ENCODE data around the gene PAX9.
A peak's percentile ranks its signal among the peaks of the same experiment; 100 is the strongest.

Gene PAX9

DNA sequence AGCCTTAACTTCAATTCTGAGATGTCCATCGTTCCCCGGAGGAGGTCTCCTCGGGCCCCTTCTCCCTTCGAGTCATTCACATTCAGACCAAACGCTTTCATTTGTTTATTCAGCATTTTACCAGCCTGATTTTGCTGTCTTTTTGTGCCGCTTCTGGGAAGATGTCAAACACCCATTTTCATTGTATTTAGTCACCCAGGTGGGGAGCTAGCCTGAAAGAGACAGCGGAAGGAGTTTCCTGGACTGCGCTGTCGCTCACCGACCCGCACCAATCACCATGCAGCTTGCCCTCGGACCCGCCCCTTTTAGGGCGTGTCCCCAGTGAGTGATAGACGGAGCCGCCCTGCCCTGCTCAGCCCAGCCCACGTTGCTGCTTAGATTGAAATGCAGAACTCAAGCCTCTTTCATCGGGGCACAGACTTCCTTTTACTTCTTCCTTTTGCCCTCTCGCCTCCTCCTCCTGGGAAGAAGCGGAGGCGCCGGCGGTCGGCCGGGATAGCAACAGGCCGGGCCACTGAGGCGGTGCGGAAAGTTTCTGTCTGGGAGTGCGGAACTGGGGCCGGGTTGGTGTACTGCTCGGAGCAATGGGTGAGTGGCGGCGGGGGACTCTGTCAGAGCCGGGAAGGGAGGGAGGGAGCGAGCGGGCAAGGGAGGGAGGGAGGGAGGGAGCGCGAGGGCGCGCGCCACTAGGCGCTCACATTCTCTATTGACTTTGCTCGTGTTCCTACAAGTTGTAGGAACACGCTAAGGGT, at the start of gene PAX9:
Gene PAX9 (plus strand): TSS at position 355 of the 752 bp plus-strand sequence. CDS start 230 bp downstream, at position 585.
- DNase-seq (ENCODE audit: low read depth) = peak; percentile 75

DNA sequence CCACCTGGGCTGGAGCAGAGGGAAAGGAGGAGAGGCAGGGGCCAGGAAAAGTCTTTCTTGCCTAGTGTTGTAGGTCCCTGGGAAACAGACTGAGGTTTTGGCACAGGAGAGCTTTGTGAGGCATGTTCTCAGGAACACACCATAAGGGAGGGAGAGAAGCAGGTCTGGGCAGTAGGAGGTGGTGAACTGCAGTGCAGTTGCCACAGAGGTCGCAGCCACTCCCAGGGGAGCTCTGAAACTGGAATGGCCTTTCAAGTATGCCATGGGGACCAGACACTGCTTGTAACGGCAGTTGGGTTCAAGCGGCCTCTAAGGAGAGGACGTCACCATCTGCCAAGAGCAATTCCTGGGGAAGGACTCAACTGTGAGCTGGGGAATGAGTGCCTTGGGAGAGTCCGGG, 43.8 kb upstream of the PAX9 start:
- no peak for DNase-seq (ENCODE audit: low read depth)

DNA sequence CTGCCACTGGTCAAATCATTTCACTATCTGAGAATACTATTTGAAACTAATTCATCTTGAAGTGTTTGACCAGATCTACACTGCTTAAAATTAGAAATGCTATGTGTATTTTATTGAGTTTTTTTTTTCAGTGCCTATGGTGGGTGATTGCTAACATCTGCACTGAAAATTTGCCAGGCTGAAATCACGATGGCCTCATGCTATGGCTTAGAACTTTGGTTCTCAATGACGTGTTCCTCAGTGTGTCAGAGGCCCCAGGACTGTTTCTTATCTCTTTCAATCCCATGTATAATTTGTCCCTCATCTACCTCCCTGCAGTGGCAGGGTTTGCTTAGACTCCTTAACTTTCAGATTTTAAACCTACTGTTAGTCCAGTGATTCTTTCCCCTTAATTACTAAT, 43.0 kb upstream of the PAX9 start:
- peak; percentile 23 for DNase-seq (ENCODE audit: low read depth)

DNA sequence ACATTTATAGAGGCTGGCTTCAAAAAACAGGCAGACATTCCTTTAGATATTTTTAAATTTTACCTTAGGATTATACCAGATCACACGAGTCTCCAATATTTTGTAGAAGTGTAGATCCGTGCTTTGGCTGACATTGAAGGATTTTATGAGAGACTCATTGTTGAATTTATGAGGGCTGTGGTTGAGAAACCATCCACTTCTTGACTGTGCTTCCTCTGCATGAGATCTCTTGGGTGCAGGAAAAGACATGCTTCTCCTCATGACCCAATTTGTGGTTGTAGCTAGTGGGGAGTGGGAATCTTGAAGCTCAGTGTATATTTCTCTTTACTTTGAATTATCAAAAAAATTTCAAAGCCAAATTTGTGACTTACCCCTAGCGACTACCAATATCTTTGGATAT, 42.5 kb upstream of the PAX9 start:
- peak; percentile 27 for DNase-seq (ENCODE audit: low read depth)

DNA sequence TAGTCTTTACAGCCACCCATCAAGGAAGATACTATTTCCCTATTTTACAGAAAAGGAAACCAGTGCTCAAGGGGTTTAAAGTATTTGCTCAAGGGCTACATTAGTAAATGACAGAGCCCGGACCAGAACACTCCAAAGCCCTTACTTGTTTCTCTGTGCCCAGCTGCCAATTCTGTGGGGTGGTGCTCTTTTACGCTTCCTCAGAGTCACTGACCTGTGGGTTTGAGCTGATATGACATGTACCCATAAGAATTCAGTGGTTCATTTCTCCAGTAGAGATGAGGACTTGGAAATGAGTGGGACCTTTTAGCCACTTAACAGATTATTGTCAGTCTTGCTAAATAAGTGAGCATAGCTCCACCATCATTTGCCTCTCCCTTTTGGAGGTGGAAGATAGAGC, 41.8 kb upstream of the PAX9 start:
- peak; percentile 27 for DNase-seq (ENCODE audit: low read depth)

DNA sequence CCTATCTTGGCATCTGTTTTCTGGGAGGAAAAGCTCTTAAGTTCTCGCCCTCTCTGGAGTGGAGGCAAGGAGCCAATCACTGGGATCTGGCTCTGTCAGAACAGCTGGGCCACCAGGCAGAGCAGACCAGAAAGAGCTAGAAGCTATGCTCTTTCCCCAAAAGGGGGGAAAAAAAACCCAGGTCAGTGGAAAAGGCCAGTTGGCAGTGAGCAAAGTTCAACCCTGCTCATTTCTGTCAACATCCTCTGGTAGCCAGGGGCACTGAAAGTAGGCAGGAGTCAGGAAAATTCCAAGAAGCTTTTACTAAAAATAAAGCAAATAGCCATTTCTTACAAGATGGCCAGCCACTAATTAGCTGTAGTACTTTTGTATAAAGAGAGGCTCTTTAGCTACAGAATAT, 36.6 kb upstream of the PAX9 start:
- DNase-seq (ENCODE audit: low read depth) = no peak

DNA sequence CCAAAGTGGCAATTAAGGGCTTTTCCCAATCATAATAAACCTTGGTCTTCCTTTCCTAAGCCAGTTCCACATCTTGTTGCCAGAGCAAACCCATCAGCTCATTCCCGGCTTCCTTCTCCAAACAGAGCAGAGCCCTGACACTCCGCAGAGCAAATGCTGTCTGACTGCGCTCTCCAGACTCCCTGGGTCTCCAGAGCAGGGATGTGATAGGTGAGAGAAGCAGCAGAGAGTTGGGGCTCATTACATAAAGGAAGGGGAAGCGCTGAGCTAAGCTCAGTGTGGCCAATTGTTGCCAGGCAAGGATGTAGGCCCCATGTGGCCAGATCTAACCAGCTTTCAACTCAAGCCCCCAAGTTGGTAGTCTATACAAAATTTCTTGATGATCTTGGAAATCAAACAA, 36.2 kb upstream of the PAX9 start:
- DNase-seq (ENCODE audit: low read depth) = no peak

DNA sequence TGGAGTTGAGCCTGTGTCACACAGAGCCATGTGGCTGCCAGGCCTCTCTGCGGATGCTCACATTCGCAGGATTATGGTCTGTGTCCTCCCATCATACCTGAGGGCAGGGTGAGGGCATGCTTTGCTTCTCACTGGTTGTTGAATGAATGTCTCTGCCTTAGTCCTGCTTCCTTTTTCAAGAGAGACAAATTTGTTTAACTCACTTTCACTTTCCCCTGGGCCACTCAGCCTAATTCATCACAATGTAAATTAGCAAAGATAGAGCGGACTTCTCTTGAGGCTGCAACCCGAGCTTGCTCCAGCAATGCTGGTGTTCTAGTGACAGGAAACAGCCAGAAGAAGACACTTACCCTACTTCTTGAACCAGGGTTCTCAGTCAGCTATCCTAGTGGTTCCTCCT, 35.5 kb upstream of the PAX9 start:
- no peak for DNase-seq (ENCODE audit: low read depth)

DNA sequence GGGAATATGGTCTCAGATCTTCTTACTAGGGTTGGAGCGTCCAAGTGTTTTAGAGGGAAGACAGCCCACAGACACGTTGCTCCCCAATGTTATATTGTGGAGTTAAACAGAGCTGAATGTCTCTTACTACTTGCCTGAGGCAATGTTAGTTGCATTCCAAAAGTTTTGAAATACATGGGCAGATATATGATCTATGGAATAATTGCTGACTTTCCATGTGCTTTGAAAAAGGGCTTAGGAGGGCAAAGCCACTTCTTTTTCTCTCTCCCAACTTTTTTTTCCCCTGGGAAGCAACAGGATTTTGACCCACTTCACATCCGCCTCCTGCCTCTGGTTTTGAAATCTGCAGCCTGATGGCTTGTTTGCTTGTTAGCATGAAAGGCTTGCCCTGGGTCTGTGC, 33.7 kb upstream of the PAX9 start:
- no peak for DNase-seq (ENCODE audit: low read depth)

DNA sequence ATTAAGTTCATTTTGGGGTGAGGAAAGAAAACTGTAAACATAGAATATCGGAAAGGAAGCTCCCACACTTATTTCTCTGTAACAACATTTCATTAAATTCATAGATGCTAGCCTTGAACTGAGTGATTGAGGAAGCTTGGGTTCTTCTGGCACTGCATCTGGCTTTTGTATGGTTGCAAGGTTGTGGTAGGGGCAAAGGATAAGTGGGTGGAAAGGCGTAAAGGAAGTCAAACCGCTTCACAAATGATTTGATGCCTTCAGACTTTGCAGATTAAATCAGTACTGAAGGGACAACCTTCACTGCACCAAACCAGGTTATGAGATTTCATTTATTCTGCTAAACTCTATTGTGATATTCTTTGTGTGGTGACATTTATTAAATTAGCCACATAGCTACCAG, 28.1 kb upstream of the PAX9 start:
- DNase-seq (ENCODE audit: low read depth) = no peak

DNA sequence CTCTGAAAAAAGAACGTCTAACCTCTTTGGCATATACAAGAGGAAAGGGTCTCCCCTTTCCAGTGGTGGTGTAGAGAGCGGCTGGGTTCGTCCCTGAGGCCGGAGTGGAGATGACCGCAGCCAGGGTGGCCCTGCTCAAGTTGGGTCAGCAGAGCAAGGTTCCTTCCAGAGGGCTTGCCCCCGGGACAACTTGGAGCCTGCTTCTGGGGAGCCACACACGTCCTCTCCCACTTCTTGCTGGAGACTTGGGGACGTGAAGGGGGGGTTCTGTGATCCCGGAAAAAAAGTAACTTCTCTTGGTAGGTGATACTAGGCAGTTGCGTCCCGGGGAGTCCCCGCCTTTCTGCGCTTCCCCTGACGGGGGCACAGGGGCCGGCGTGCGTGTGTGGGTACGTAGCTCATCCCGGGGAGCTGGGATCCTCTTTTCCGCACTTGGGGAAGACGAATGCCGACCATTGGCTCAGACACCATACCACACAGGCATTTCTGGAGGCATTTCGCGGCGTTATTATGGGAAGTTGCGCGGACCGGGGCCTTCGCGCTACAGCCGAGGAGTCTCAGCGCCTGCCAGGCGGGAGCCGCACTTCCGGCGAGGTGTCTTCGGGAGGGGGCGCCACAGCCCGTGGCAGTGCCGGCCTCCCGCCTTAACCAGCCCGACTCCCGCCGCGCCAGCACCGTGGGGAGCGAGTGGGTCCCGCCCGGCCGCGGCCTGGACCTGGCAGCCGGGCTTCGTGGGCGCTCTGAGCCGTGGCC, 14.8 kb upstream of the PAX9 start:
- no peak for DNase-seq (ENCODE audit: low read depth)

DNA sequence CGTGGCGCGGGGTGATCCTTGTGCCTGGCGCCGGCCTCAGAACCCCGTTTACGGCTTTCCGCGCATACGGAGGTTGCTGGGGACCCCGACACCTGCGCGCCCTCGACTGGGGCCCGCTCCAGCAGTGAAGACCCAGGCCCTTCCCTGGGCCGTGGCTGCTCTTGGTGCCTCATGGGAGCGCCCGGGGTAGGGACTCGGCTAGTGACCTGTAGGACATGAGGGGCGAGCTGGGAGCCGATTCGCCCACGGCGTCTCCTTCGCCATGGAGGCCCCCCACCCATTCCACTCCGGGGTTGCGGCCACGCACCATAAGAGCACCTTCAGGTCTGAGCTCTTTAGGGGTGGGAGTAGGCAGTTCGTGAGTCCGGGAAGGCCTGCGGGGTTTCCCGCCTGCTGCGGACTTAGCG, 14.2 kb upstream of the PAX9 start:
- no peak for DNase-seq (ENCODE audit: low read depth)

DNA sequence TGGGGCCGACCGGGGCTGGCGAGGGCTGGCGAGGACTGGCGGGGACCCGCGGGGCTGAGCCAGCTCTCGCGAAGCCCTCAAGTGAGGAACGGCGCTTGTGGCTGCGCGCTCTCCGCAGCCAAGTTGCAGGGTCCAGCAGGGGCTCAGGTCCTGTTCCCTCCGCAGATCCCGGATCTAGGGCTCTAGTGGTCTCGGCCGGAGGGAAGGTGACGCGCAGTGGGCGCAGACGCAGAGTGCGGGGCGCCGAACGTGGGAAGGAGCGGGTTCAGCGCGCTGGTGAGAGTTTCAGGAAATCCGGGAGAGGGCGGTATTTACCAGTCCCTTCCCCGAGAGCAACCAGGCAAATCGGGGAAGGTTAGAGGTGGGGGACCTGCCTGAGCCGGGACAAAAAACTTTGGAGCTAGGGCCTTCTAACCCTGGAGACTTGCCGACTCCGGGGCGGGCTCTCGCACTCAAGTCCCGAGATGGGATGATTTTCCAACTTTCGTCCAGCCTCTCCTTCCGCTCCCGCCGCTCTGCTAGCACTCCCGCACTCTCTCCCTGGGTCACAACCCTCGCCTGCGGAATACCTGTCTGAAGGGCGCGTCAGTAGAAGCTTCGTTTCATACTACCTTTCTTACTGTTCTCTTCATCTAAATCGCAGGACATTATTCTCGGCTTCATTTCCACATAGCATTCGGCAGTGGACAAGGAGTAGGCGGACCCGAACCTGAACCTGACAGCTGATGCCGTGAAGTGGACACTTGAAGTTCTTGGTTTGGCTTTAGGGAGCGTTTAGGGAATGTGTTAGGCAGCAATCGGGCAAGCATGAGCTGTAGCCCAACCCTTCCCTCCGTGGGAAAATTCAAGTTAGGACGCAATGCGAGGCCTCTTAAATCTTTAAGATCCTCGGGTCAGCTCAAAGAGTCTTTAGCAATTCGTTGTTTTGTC, 13.6 kb upstream of the PAX9 start:
- no peak for DNase-seq (ENCODE audit: low read depth)

DNA sequence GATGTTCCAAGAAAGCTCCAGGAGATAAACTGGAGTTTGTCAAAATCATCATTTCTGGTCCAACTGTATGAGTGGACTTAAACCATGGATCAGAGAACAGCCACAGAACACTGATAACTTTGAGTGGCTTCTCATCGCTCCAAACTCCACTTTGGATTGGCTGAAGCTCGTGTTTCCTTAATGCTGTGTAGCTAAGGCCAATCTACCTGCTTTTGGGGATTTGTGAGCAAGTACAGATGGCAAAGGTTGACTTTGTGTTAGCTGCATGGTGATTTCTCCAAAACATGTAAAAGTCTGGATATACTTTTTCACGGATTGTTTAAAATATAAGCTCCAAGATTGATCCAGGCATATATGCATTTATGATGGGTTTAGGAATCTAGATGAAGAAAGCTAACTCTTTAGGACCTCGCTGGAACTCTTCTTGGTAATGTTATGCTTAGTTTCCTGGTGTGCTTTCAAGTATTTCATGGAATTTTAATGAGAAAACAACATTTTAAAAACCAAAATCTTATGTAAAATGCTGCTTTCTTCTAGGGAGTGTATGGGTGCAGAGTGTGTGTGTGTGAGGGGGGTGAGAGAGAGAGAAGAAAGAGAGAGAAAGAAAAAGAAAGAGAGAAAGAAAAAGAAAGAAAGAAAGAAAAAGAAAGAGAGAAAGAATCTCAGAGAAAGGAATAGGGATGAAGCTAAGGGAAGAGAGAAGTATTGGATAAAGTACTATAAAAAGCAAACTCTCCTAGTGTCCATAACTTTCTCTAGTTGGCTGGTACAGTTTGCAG, 11.6 kb upstream of the PAX9 start:
- DNase-seq (ENCODE audit: low read depth) = no peak

DNA sequence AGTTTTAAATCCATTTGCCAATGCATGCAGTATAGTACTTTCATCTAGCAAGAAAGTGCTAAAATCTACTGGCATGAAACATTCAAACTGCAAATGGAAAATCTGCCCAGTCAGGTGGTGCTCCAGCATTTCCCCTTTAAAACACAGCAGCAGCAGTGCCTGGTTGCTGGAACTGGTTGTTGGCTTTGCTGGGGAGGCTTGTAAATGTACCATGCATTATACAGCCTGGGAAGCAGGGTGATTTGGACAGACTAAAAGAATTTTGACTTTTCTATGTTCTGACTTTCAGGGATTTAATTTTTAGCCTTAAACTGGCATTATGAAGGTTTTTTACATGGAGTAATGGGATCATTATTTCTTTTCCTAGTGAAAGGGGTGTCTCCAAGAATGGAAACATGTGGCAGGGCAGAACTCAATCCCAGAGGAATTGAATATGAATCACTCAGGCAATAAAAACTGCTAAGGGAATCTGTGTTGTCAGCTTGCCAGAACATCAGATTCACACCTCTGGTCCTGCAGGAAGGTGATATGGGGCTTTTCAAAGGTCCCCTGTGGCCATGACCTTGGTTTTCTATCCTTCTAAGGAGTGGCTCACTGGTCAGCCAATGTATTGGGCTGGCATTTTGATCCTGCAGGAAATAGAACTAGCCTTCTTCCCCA, 9.0 kb upstream of the PAX9 start:
- no peak for DNase-seq (ENCODE audit: low read depth)

DNA sequence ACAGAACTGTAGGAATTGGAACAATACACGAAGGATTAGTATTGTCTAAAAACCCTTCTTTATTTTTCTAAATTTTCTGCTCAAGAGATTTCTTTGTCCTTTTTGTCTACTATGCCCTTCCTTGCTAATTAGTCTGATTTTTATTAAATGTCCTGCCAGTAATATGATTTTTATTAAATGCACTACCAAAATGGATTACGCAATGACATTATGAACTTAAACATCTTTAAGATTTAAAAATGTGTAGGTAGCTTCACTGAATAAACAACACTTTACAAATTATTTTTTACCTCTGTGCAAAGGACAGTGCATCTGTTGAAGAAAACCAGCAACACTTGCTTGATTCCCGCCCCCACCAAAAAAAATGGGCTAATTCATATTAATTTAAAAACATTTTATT, 8.2 kb upstream of the PAX9 start:
- DNase-seq (ENCODE audit: low read depth) = no peak

DNA sequence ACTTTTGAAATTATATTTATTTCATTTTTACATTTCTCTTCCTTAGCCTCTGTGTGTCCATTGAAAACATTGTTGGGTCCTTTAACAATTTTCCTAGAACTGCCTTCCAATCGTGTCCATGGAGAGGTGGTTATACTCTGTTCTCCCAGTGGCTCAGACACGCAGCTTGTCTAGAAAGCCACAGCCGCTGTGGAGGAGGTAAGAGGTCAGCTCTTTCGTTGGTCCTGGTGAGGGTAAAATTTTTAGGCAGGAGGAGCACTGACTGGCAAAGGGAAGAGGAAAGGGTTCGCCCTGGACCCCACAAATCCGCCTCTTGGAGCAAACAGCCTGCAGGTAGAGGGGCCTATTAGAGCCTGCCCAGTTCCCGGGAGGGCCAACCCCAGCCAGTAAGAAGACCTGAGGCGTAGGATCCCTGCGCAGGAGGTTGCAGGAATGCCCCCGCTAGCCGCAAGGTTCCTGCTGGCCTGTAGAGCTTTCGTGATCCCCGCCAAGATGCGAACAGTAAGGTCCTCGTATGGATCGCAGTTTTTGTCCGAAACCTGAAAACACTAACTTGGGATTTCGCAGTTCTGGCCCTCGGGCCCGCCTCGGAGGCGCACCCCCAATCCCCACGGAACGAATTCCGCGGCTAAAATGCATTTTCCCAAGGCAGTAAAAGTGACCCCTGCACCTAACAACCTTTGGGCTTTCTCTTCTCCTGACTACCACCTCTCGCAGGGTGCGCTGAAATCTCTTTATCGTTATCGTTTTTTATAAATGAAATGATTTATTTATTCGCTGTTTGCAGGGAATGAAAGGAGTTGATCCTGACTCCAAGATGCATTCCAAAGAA, 7.5 kb upstream of the PAX9 start:
- DNase-seq (ENCODE audit: low read depth) = no peak

DNA sequence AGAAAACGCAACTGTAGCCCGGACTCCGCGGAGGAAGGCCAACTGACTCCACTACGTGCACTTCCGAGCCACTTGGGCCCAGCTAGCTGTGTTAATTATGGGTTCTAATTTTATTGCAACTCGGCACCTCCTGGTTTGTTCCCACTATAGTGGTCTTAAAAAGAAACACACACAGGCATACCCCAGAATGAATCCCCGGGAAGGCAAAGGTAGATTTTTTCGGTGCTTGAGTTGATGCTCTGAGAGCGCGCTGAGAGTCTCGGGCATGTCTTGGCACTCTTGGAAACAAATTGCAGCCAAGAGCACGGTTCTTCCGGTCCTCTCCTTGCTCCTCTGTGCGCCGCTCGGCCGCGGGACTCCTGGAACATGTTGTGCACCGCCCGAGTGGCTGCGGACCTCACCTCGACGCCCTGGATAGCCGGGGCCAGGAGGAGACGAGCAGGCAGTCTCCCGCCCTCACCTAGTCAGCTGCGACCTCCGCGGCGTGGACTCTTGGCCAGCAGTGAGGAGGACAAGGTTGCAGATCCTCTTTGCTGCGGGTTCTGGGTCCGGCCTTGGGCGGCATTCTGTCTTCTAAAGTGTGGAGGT, 6.8 kb upstream of the PAX9 start:
- no peak for DNase-seq (ENCODE audit: low read depth)

DNA sequence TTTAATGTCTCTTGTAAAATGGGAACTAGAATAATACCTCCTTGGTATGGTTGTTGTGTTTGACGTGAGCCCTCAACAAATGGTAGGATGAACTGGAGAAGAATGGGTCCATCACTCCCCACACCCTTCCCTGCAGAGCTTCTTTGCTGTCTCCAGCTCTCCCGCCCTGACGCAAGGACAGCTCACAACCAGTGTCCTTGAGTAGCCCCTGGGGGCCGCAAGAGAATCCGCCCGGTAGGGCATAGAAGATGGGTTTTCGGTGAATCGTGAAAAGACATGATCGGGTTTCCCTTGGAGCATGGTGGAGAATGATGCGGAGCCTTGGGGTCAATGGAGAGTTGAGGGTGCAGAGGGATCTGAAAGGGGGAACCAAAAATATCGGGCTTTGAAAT, 6.1 kb upstream of the PAX9 start:
- no peak for DNase-seq (ENCODE audit: low read depth)

Measured in stromal cell of bone marrow (primary cell).